ENCODE measurements around the gene MGAT1. TPM values are rescaled to one million over a fixed set of nuclear protein-coding genes. Genes with fewer than 3 reads are reported as not detected.
"Not testable (repeated sequence)": the region's sequence is repeated elsewhere in the genome, so short reads cannot be mapped to it uniquely, and the experiment has no call there.

MGAT1 gene
- total RNA-seq, 4 donors from 2014 or later, result 122 to 196 (median 159) TPM

DNA sequence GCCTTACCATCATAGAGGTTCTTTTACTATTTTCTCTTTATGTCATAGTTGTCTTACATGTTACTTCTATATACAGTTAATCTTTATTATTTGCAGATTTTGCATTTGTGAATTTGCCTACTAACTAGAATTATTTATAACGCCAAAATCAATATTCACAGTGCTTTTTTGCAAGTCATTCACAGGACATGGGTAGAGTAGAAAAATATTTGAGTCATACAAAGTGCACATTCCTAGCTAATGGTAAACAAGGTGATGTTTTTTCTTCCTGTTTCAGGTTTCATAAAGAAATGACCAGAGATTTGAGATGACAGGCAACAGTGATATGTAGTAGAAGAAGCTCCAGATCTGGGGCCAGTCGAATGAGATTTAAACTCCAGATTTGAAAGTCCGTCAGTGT is 32.8 kb downstream of the MGAT1 start:
- no peak overlapping the region for H3K4me3 ChIP-seq
- TF ChIP-seq, protein P1, sequence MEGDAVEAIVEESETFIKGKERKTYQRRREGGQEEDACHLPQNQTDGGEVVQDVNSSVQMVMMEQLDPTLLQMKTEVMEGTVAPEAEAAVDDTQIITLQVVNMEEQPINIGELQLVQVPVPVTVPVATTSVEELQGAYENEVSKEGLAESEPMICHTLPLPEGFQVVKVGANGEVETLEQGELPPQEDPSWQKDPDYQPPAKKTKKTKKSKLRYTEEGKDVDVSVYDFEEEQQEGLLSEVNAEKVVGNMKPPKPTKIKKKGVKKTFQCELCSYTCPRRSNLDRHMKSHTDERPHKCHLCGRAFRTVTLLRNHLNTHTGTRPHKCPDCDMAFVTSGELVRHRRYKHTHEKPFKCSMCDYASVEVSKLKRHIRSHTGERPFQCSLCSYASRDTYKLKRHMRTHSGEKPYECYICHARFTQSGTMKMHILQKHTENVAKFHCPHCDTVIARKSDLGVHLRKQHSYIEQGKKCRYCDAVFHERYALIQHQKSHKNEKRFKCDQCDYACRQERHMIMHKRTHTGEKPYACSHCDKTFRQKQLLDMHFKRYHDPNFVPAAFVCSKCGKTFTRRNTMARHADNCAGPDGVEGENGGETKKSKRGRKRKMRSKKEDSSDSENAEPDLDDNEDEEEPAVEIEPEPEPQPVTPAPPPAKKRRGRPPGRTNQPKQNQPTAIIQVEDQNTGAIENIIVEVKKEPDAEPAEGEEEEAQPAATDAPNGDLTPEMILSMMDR (IDR thresholded peaks at IDR 0.05), result no peak
- TF ChIP-seq POLR2A (IDR thresholded peaks at IDR 0.05) (no peak), EP300 (IDR thresholded peaks at IDR 0.05) (no peak), POLR2AphosphoS5 (IDR thresholded peaks at IDR 0.05) (no peak)
- ATAC-seq, result no peak
- H3K9me3 ChIP-seq, result peaks cover 0 to 18% (median 0%) of the 10 kb centered on the region in 3 donors
- H3K4me1 ChIP-seq, result no peaks in the 10 kb centered on the region
- no peaks in the 10 kb centered on the region for H3K36me3 ChIP-seq
- 89 to 95% methylated on average over 2 to 3 of the region's 3 CpGs for WGBS, 2 donors (ENCODE audit: low coverage in 1 of 2)
- H3K27ac ChIP-seq, result no peak overlapping the region
- H3K27me3 ChIP-seq, result peaks cover 15% of the 10 kb centered on the region

DNA sequence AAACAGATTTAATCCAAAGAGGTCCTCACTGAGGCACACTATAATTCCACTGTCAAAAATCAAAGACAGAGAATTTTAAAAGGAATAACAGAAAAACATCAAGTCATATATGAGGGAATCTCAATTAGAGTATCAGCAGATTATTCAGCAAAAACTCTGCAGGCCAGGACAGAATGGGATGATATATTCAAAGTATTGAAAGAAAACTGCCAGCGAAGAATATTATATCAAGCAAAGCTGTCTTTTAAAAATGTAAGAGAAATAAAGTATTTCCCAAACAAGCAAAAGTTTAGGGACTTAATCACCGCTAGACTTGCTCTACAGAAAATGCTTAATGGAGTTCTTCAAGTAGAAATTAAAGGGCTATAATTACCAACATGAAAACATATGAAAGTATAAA is 47.0 kb downstream of the MGAT1 start:
- TF ChIP-seq, protein P1 (IDR thresholded peaks at IDR 0.05), result no peak
- TF ChIP-seq POLR2A (IDR thresholded peaks at IDR 0.05) (no peak), POLR2AphosphoS5 (IDR thresholded peaks at IDR 0.05) (no peak), EP300 (IDR thresholded peaks at IDR 0.05) (no peak)
- Histone ChIP-seq H3K27me3 (peaks cover 23% of the 10 kb centered on the region), H3K4me1 (no peaks in the 10 kb centered on the region), H3K4me3 (no peak overlapping the region), H3K9me3 (peaks cover 0 to 45% (median 0%) of the 10 kb centered on the region in 3 donors), H3K36me3 (no peaks in the 10 kb centered on the region), H3K27ac (no peak overlapping the region)
- WGBS, 2 donors (ENCODE audit: low coverage in 1 of 2), result 50 to 52% methylated on average over 2 of the region's 2 CpGs
- ATAC-seq, result no peak

DNA sequence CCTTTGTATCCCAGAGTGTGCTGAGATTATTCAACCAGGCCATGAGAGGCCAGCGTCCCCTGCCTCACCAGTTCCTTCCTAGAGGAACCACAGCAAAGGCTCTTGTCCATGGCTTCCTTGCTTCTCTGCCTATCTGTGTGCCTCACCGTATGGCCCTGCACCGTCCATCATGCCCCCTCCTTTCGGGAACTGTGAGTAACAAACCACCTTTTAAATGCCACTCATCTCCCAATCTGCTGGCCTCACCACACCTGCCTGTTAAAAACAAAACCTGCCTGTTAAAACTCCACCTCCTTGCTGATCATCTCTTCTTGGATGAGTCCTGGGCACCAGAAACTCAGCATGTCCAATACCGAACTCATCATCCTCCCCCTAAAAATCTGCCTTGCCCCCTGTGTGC is 58.4 kb downstream of the MGAT1 start:
- TF ChIP-seq POLR2A (IDR thresholded peaks at IDR 0.05) (no peak), EP300 (IDR thresholded peaks at IDR 0.05) (no peak), POLR2AphosphoS5 (IDR thresholded peaks at IDR 0.05) (no peak)
- TF ChIP-seq, protein P1 (IDR thresholded peaks at IDR 0.05), result no peak
- no peaks in the 10 kb centered on the region for H3K9me3 ChIP-seq
- ATAC-seq, result no peak
- H3K4me3 ChIP-seq, result no peak overlapping the region
- no peaks in the 10 kb centered on the region for H3K36me3 ChIP-seq
- no peak overlapping the region for H3K27ac ChIP-seq
- H3K27me3 ChIP-seq, result peaks cover 42% of the 10 kb centered on the region
- H3K4me1 ChIP-seq, result no peaks in the 10 kb centered on the region
- WGBS, 2 donors (ENCODE audit: low coverage in 1 of 2), result 71 to 80% methylated on average over 1 to 4 of the region's 5 CpGs

DNA sequence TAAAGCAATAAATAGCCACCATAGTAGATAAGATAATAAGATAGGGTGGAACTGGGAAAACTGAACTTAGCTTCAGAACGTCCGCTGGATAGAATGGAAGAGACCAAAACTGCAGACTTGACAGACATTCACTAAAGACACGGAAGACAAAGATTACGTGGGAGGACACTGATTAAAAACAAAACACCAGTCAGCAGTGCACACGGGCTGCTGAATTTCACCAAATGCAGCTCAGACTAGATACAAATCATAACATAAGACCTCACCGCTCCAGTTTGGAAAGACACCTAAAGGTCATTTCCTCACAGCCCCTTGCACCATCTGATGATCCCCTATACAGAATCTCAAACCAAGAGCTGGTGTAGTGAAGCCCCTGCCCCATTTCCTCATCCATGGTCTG is 59.9 kb downstream of the MGAT1 start:
- no peaks in the 10 kb centered on the region for H3K36me3 ChIP-seq
- no peaks in the 10 kb centered on the region for H3K4me1 ChIP-seq
- TF ChIP-seq POLR2A (IDR thresholded peaks at IDR 0.05) (no peak), EP300 (IDR thresholded peaks at IDR 0.05) (no peak), POLR2AphosphoS5 (IDR thresholded peaks at IDR 0.05) (no peak)
- TF ChIP-seq, protein P1 (IDR thresholded peaks at IDR 0.05), result no peak
- H3K27ac ChIP-seq, result no peak overlapping the region
- peaks cover 57% of the 10 kb centered on the region for H3K27me3 ChIP-seq
- no peak for ATAC-seq
- WGBS, 2 donors (ENCODE audit: low coverage in 1 of 2), result 48 to 63% methylated on average over 6 of the region's 6 CpGs
- H3K9me3 ChIP-seq, result no peaks in the 10 kb centered on the region
- no peak overlapping the region for H3K4me3 ChIP-seq

DNA sequence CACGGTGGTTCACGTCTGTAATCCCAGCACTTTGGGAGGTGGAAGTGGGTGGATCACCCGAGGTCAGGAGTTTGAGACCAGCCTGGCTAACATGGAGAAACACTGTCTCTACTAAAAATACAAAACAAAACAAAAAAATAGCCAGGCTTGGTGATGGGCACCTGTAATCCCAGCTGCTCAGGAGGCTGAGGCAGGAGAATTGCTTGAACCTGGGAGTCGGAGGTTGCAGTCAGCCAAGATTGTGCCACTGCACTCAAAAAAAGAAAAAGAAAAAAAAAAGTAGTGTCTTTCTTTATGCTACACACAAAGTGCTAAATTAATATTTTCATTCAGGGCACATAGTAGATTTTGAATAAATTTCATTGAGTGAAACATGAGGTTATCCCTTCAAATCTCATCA is 61.7 kb downstream of the MGAT1 start:
- H3K27ac ChIP-seq, result not testable (repeated sequence)

More for the DNA sequence above, 61.7 kb downstream of the MGAT1 start:
- not testable (repeated sequence) for H3K9me3 ChIP-seq, H3K36me3 ChIP-seq, H3K4me1 ChIP-seq, H3K4me3 ChIP-seq, ATAC-seq
- 58 to 100% methylated on average over 1 to 4 of the region's 4 CpGs for WGBS, 2 donors (ENCODE audit: low coverage in 1 of 2)
- peaks cover 59% of the 10 kb centered on the region for H3K27me3 ChIP-seq

All from gastroesophageal sphincter (tissue), 4 donors.